ENCODE measurements around the gene SRRM1. TPM values are rescaled to one million over a fixed set of nuclear protein-coding genes. Genes with fewer than 3 reads are reported as not detected.

Gene SRRM1
- total RNA-seq, 1 experiment from 2014 or later = 50.0 TPM

DNA sequence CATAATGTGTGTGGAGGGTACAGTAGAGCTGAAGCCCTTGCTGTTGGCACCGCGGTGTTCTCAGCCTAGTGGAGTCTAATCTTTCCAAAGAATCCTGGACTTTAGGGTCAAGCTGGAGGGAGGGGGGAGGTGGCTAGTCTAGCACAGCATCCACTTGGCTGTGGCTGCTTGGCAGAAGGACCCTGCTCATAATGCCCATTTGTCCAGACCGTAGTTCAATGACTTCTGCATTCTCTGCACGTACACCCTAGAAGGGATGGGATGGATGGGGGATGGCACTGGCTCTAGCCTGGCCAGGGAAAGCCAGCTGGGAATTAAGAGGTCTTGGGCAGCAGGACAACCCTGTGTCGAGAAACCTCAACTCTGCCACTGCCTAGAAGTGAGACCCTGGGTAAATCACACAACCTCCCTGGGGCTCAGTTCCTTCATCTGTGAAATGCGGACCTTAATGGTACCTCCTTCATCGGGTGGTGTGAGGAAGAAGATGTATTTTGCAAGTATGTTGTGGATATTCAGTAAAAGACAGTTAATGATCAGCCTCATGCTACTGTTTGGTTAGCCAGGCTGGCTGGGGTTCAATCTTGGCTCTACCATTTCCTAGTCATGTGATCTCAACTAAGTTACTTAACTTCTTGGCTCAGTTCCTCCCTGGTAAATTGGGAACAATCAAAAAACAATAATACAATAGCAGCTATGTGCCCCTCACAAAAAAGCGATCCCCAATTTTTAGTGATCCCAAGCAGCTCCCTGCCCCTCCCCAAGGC, 75.0 kb downstream of the SRRM1 start:
- DNase-seq (ENCODE audit: low read depth) = no peak

DNA sequence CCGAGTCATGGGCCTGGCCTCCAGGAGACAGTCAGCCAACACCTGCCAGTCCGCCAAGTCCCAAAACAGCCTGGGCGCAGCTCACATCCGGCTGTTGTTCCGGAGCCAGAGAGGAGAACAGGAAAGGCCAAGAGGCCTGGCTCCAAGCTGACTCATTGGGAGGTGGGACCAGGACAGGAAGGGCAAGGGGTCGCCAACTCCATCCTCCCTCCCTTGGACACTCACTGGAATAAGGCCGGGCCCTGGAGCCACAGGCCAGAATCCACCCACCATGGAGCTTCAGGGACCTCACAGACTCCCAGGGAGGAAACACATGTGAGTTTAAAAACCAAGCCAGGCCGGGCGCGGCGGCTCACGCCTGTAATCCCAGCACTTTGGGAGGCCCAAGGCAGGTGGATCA, 77.0 kb downstream of the SRRM1 start:
- DNase-seq (ENCODE audit: low read depth) = peak; percentile 100

DNA sequence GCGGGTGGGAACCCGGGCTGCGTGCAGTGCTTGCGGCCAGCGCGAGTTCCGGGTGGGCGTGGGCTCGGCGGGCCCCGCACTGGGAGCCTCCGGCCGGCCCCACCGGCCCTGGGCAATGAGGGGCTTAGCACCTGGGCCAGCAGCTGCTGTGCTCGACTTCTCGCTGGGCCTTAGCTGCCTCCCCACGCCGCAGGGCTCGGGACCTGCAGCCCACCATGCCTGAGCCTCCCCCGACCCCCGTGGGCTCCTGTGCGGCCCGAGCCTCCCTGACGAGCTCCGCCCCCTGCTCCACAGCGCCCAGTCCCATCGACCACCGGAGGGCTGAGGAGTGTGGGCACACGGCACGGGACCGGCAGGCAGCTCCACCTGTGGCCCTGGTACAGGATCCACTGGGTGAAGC, 78.4 kb downstream of the SRRM1 start:
- no peak for DNase-seq (ENCODE audit: low read depth)

DNA sequence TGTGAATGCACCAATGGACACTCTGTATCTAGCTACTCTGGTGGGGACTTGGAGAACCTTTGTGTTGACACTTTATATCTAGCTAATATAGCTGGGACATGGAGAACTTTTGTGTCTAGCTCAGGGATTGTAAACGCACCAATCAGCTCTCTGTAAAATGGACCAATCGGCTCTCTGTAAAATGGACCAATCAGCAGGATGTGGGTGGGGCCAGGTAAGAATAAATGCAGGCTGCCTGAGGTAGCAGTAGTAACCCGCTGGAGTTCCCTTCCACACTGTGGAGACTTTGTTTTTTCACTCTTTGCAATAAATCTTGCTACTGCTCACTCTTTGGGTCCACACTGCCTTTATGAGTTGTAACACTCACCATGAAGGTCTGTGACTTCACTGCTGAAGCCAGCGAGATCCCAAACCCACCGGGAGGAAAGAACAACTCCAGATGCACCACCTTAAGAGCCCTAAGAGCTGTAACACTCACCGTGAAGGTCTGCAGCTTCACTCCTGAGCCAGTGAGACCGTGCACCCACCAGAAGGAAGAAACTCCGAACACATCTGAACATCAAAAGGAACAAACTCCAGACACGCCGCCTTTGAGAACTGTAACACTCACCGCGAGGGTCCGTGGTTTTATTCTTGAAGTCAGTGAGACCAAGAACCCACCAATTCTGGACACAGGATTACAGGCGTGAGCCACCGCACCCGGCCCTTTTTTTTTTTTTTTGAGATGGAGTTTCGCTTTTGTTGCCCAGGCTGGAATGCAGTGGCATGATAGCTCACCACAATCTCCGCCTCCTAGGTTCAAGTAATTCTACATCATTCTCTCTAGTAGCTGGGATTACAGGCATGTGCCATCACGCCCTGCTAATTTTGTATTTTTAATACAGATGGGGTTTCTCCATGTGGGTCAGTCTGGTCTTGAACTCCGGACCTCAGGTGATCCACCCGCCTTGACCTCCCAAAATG, 79.3 kb downstream of the SRRM1 start:
- peak; percentile 57 for DNase-seq (ENCODE audit: low read depth)

Other genes with a start within 250 kb of the SRRM1 start
- 8.6 and 11.8 TPM in 2 replicates for gene STPG1, start 229.5 kb upstream of the SRRM1 start, total RNA-seq (2014; rRNA removed; shearing (Covaris generic))
- gene NIPAL3, start 227.5 kb upstream of the SRRM1 start, total RNA-seq (2014; rRNA removed; shearing (Covaris generic)) = 17.5 TPM in 2 replicates
- 19.2 and 19.6 TPM in 2 replicates for gene RCAN3, start 140.5 kb upstream of the SRRM1 start, total RNA-seq (2014; rRNA removed; shearing (Covaris generic))
- not detected in 2 replicates for gene NCMAP, start 87.2 kb upstream of the SRRM1 start, total RNA-seq (2014; rRNA removed; shearing (Covaris generic))
- gene CLIC4, start 102.1 kb downstream of the SRRM1 start, total RNA-seq (2014; rRNA removed; shearing (Covaris generic)) = 680 and 835 TPM in 2 replicates

All from RPMI7951 (cell line).